Measurements from ENCODE around the gene QDPR.

DNA sequence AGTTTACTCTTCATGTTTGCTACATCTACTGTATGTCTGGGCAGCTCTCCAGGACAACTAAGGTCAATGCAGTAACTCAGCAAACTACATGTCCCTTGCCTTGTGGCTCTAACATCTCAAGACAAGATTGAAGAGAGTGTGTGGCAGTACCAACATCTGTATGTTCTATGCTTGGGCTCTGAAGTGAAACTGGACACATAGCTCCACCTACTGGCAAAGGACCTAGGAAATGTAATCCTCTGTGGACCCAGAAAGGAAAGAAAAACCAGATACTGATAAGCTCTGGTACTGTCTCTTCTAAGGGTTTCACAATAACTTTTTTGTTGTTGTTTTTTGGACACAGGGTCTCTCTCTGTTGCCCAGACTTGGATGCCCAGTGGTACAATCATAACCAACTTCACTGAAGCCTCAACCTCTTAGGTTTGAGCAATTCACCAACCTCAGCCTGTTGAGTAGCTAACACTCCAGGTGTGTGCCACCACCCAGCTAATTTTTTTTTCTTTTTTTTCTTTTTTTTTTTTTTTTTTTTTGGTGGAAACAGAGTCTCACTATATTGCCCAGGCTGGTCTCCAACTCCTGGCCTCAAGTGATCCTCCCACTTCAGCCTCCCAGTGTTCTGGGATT is 64.1 kb downstream of the QDPR start:
- peak; percentile 66 to 79 (median 71) for TF ChIP-seq CTCF (IDR thresholded peaks at IDR 0.05)
- no peak for TF ChIP-seq POLR2A (IDR thresholded peaks at IDR 0.05)
